ENCODE results near the gene RAD1.

RAD1 gene

DNA sequence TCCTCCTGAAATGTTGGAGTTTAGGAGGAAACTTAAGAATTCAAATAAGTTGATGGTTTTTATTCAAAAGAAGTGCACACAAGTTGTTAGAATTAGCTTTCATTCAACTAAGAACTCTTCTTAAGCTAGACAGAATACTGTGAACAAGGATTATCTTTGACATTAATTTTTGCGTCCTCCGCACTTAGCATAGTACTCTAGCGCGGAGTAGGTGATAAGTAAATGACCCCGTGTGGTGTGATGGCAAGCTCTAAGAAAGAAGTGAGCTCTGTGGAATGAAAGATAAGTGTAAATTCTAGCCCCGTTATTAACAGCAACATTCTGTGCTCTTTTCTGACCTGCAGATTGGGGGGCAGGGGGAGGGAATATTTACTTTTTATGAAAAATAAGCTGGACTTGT lies 1.2 kb upstream of the RAD1 start:
- peak; percentile 33 for DNase-seq (ENCODE audit: low spot score)

DNA sequence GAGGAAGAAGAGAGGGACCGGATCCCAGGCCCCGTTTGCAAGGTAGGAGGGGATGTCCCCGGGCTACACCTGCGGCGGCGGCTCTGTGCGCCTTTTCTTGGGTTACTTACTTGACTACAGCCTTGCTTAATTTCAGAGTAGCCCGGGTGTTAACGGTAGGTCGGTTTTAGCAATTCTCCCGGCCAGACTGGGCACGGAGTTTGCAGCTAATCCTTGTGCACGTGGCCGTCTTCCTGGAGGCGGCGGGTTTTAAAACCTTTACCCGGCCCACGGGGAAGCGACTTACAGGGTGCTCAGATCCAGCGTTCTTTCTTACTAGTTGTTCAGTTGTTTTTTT lies 520 bp upstream of the RAD1 start:
- DNase-seq (ENCODE audit: low spot score), result no peak

DNA sequence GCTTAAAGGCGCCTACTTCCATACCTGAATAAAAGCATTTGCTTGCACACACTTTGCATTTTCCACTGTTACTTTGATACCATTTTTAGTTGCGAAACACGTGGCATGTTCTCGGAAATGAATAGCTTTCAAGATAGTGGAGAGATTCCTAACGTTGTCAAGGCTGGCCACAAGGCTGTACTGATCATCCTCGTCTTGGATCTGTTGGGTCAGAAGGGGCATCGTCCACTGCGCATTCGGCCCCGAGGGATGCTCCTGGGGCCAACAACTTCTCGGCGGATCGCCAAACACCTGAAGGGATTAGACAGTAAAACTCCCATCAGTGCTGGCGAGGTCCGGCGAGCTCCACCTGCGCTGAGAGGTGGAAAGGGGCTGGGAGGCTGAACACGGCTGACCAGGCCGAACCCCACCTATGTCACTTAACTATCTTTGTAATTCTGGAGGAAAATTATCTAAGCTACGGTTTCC lies 599 bp downstream of the RAD1 start:
- no peak for DNase-seq (ENCODE audit: low spot score)

DNA sequence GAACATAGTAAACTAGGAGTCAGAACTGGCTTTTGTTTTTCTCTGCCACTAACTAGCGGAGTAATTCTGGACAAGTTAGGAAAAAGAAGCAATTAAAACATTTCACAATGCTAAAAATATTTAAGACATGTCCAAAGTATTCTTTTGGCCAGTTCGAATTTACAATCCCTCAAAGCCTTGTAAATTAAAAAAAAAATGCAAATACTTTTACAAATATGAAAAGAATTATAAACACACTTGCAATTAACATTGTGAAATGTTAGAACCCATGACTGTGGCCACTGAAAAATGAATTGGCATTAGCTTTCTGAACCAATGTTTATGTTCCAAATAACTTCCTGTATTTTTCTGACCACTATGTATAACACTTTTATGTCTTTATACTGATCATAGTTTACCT lies 2.2 kb downstream of the RAD1 start:
- no peak for DNase-seq (ENCODE audit: low spot score)

DNA sequence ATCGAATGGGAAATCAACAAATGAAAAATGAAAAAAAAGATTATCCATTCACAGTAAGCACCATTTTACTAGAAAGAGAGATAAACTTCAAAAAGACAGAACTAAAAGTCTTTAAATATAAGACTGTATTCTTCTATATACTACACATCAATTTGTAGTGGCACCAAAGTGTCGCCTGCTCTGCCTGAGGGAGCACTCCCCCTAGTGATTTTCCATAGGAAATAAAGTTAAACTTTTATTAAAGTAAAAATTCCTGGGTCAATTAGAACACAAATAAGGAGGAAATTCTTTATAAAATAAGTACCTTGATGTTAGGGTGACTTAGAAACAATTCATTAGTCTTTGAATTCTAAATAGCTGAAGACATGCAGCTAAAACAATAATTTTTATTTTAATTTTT lies 9.7 kb downstream of the RAD1 start:
- no peak for DNase-seq (ENCODE audit: low spot score)

DNA sequence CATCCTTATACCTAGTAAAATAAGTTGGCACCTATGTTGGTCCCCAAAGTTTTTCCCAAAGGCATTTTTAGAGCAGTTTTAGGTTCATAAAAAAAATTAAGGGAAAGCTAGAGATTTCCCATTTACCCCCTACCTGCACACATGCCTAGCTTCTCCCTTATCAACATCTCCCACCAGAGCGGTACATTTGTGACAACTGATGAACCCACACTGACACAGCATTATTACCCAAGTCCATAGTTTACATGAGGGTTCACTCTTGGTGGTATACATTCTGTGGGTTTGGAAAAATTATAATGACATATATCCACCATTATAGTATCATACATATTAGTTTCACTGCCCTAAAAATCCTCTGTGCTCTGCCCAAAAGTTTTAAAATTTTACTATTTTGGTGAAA lies 12.0 kb downstream of the RAD1 start:
- no peak for DNase-seq (ENCODE audit: low spot score)

DNA sequence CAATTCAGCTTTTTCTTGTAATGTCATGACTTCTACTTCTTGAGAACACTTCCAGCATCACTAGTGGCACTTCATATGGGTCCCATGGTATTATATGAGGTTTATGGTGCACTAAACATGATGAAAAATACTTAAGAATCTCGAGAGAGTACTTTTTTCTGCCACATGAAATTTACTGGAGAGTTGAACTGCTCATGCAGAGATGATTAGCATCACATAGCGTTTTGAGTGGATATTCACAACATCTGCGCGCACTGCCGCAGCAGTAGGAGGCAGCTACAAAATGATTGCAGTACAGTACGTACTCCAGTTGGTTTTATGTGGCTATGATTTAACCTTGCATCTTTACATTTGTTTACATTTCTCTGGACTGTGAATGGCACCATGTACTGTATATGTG lies 14.7 kb downstream of the RAD1 start:
- DNase-seq (ENCODE audit: low spot score), result no peak

DNA sequence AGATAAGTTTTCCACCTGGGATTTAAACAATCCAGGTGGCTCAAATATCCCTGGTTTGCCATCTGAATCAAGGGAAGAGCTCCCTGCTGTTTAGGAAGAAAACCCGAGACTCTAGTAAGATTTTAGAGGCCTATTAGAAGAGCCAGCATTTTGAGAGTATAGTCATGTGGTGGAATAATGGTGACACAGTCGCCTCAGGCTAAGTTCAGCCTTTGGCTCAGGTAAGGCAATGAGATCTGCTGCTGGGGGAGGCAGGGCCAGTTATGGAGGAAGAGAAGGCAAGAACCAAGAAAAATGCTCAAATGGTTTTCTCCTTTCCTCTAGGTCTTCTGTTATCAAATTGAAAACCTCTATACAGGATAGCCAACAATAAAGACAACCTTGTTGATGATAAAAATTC lies 16.2 kb downstream of the RAD1 start:
- DNase-seq (ENCODE audit: low spot score), result no peak

DNA sequence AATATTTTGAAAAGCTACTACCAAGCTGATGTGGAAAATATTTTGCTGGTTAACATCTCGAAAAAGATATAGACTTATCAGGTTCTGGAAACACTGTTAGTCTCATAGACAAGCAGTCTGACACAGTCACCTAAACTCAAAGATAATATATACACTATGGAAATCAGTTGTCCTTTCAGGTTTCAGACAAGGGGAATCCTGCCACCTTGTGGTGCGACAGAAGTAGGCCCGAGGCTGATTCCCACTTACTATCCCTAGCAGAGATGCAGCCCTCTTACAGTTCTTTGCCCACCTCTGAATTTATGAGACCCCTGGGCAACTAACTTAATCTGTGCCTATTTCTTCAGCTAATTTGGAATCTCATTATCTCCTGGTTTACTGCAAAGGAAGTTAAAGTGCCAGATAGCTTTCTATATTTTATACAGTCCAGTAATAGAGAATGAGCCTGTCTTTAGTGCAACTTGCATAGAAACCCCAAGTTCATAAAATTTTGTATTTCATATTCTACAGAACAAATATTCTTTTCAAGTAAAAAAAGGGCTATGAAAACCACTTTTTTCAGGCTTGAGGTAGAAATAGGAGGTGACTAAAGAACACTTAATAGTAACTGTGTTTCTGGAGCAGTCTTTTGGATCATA lies 16.9 kb downstream of the RAD1 start:
- DNase-seq (ENCODE audit: low spot score), result peak; percentile 62

DNA sequence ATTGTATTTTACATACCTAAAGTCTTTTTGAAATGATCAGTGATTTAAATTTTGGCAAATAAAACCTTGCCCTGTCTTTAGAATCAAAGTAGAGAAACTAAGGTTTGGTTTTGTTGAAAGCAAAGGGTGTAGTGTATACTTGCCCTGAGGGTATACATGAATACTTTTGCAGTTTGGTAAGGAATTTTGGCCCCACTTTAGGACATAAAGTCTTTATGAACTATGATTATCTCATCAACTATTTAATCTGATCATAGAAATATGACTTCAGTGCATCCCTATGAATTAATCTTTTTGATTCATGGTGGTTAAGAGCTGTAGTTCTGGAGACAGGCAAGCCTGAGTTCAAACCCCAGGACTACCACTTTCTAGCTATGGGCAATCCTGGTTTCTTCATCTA lies 17.7 kb downstream of the RAD1 start:
- DNase-seq (ENCODE audit: low spot score), result no peak

DNA sequence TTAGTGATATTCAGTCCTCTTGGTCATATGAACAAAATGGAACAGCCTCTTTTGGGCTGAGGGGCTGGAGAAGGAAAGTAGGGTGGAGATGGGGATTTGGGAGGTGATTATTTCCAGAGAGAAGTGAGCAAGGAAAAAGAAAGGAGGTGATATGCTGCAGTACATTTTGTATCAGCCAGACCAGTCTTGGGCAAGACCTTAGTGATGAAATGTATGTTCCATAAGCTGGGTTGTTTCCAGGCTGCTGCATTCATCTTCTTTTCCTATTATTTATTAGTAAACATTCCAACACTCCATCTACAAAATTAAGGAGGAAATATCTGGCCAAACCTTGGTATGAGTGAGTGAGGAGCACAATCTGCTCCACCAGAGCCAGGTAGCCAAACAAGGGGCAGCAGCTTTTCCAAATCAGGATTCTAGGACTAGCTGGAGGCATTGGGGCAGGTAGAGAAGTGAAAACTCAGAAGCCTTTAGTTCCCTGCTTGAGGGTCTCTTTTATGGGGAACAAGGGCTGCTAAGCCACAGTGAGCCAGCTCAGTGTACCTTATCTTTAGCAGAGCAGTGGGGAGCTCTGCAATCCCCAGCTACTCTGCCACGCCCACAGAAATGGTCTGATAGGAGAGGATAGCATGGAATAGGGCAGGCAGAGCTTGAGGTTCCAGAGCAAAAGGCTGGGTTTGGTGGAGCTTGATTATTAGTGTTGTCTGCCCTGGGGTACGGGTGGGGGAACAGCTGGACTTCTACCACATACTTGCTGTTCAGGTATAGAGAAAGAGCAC lies 19.5 kb downstream of the RAD1 start:
- no peak for DNase-seq (ENCODE audit: low spot score)

DNA sequence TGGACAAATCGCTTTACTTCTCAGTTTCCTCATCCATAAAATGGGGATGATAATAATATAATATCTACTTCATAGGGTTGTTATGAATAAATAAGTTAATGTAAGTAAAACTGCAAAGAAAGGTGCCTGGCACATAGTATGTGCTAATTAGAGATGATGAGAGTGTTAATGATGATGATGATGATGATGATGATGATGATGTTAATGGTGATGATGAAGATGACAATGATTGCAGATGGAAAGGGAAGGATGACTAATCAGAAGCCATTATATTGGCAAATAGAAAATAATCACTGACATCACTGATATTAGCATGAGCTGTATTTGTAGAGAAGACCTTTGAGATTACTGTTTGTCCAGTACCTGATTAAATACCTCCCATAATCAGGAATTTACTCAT lies 20.6 kb downstream of the RAD1 start:
- no peak for DNase-seq (ENCODE audit: low spot score)

DNA sequence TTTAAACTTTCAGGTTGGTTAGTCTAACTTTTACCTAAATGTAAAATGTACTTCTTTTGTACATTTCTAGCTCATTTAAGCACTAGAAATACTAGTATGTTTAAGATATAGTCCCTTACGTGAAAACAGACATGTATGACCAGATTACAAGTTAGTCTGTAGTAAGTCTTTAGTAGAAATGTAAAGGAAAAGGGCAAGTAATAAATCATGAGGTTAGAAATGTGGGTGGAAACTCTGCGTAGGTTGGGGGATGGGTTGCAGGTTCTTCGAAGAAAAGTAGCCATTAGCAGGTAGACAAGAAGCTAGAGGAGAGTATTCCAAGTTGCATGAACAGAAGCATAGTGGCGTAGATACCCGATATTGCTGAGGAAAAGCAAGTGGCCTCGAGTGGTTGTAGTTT lies 22.9 kb downstream of the RAD1 start:
- no peak for DNase-seq (ENCODE audit: low spot score)

DNA sequence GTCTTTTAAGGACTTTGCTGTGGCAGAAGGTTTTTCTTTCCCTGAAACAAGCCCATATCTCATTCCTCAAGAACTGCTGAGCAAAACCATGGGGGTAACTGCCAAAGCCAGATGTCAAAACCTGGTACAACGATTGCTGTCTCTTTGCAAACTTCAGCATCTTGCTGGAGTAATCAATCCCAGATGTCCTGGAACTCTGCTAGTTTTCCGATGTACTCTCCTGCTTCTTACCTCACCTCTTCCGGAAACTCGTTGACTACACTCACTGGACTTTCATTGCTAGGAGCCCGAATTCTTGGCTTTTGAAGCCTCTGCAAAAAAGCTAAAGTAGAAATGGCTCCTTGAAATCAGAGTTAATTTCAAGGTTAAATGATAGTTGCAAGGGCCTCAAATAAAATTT lies 23.3 kb downstream of the RAD1 start:
- no peak for DNase-seq (ENCODE audit: low spot score)

DNA sequence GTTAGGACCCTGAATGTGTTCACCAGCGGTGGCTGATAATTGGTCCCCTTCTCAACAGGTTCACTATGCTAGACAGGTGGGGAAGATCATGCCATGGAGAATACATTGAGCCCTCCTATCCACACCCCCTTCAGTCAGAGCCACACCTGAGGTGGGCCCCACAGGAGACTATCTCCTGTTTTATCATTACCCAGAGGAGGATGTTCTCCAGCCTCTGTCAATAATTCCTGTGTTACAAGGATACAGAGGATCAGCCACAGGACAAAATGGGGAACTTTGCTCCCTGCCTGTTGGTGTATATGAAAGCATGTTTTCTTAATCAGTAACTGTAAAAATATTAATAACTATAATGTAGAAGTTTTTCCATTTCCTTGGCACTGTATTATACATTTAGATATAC lies 25.9 kb downstream of the RAD1 start:
- DNase-seq (ENCODE audit: low spot score), result no peak

DNA sequence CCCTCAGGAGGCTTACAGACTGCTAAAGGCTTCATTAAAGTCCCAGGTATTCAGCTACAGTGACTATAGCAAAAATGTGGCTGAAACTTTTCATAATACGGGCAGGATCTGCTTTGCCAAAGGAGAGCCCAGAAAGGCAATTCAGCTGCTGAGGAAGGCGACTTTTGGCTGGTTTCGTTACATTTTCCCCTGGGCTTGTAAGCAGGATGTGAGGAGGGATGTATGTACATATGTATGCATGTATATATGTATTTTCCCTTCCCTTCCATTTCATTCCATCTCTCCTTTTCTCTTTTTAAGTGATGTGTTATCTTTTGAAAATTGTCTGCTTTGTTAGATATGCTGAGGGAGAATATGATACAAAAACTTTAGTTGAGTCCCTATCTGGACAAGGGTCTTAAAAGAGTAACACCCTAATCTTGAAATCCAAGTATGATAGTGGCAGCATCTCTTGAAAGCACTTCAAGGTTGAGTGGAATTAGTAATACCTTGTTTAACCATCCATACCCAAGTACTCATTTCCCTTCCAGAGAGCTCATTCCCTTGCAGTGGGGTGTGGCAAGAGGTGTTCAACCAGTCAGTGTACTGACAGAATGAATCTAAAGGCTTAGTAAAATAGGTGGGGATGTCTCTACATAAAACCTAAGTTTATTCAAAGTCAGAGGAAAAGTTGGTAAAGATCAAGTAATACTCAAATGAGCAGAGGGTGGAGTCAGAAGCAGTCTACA lies 28.7 kb downstream of the RAD1 start:
- no peak for DNase-seq (ENCODE audit: low spot score)

DNA sequence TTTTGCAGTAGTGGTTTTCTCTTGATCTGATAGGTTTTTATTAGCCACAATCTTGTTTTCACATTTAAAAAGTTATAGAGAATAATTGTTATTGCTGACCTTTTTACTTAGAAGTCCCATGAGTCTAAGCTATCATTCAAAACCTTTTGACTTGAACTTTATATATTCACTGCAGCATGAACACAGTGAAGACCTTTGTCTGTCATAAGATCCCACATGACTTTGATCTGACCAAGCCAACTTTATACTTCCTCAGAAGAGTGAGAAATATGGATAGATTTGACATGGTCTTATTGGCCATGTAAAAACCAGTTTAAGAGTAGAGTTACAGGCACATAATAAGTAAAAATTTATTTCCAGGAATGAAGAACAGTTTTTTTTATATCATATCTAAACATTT lies 34.1 kb downstream of the RAD1 start:
- no peak for DNase-seq (ENCODE audit: low spot score)

DNA sequence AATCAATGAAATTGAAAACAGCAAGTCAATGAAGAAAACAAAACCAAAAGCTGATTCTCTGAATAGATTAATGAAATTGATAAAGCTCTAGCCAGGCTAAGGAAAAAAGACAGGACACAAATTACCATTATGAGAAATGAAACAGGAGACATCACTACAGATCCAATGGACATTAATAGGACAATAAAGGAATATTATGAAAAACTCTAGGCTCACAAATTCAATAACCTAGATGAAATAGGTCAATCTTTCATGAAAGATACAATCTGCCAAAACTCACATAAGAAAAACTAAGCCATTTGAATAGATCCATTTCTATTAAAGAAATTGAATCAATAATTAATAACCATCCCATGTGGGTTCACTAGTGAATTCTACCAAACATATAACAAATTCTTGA lies 39.0 kb downstream of the RAD1 start:
- DNase-seq (ENCODE audit: low spot score), result no peak

DNA sequence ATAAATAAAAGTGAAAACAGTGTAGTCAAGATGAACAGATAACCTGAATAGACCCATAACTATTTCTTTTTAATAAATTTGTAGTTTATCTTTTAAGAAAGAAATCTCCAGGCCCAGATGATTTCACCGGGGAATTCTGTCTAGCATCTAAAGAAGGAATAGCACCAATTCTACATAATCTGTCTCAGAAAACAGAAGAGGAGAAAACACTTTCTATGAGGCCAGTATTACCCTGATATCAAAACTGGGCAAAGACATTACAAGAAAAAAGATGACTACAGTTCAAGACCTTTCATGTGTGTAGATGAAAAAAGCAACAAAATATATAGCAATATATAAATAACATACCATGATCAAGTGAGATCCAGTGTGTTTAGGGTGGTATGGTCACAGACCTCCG lies 44.9 kb downstream of the RAD1 start:
- no peak for DNase-seq (ENCODE audit: low spot score)

DNA sequence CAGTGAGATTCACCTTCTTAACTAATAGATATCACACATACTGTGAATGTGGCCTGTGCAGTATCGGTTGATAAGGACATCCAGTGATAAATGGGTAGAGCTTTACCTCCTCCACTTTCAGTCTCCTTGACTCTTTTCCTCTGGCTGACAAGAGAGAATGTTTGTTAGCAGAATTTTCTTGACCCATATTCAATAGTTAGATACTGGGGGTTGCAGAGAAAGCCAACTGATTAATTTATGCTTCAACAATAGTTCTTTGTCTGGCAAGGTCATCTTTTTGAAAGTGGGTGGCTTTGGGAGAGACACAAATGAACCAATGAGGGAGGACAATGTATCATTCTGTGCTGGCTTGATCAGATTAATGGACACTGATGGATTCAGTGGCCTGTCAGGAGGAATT lies 46.0 kb downstream of the RAD1 start:
- DNase-seq (ENCODE audit: low spot score), result no peak

DNA sequence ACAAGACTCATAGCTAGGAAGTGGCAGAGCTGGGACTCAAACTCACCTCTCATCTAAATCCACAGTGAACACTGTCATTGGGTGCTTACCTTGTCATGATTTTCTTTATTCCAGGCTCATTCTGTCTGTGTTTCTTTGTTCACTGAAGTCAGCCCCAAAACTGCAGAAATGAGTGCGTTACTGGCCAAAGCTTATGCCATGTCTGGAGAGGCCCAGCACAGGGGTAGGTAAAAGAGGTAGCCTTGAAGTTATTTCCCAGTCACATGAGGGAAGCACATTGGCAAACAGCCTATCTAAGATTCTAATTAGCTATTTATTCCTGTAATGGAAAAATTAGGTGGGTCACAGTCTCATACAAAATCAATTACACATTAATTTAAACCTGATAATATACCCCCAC lies 46.5 kb downstream of the RAD1 start:
- DNase-seq (ENCODE audit: low spot score), result no peak

DNA sequence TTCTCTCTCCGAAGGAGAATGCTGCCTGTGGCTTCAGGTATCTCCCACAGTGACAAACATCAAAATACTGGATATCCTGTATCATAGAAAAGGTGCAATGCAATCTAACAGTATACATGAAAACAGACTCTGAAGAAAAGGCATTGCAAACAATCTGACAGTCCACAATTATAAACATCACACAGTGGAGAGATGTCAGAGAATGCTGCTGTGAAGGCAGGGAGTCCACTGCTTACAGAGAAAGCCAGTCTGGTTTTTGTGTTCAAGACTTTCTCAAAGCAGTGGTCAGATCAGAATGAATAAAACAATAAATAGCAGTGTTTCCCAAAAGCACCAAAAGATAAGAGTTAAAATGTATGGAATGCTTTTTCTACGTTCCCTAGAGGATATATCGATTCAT lies 47.6 kb downstream of the RAD1 start:
- DNase-seq (ENCODE audit: low spot score), result no peak

DNA sequence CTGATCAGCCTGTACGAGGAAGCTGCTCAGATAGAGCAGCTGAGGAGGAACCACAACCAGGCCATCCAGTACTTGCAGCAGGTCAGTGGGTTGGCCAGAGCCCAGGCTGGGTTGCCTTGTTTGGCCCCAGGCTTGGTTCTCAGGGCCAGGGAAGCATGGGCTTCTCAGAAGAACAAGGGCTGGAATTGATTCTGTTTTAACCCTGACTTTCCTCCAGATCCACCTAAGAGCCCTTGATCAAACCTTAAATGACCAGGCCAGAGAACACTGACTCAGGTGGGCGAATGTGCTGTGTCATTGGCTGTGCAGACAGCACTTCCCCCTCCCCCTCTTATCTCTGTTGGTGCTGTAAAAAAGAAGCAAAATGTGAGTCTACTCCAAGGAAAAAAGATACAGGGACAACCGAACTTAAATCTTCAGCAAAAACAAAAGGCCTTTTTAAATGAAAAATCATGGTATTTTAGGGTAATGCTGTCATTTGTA lies 48.3 kb downstream of the RAD1 start:
- DNase-seq (ENCODE audit: low spot score), result no peak

Measured in hematopoietic multipotent progenitor cell treated with erythropoietin and hydrocortisone succinate and interleukin-3 and kit ligand, for 17 days (in vitro differentiated cells).